H1 (cell line): ENCODE data around the gene DENND1A. TPM values are rescaled to one million over a fixed set of nuclear protein-coding genes. Genes with fewer than 3 reads are reported as not detected.

Source experiments
- ATF3 ChIP-seq: IDR thresholded peaks from 2 replicates; pipeline ENCODE4 v1.6.1; 2011; ENCODE audit warnings: low read depth, mild to moderate bottlenecking, low read length; ENCODE audit not compliant: insufficient read depth
- ZNF274 ChIP-seq: IDR thresholded peaks from 2 replicates; pipeline ENCODE4 v1.7.0; 2012; ENCODE audit warnings: low read length, borderline replicate concordance; ENCODE audit errors: extremely low read depth
- polyA plus RNA-seq, 7 experiments: library from polyadenylated mRNA; depleted of rRNA in 3 of 7; stranded (reverse) in 5 of 7; unstranded in 2 of 7; fragments of >200 nt in 5 of 7; fragments of 200-250 nt in 2 of 7; gene quantifications; 1 replicate in 5 of 7; 2 replicates in 1 of 7; 4 replicates in 1 of 7; pipeline versions ENCODE4 v1.2.1 to v1.2.3, GENCODE V29; 2011 to 2013; ENCODE audit warnings: missing spikeins in 2 of 7, mixed read lengths in 2 of 7
- total RNA-seq: library from RNA; stranded (reverse); fragmentation: NEBNext Ultra II Directional; extraction: Animal tissue kit (Norgen Biotek cat#: 25700); gene quantifications from 2 replicates; pipeline ENCODE4 v1.2.1, GENCODE V29; 2021

The DENND1A gene
- total and polyA plus RNA-seq, 2 of the 8 experiments (the other 6 are each of a cell fraction or from before 2014, with no cell fraction given) = 24.1 to 26.4 TPM

DNA sequence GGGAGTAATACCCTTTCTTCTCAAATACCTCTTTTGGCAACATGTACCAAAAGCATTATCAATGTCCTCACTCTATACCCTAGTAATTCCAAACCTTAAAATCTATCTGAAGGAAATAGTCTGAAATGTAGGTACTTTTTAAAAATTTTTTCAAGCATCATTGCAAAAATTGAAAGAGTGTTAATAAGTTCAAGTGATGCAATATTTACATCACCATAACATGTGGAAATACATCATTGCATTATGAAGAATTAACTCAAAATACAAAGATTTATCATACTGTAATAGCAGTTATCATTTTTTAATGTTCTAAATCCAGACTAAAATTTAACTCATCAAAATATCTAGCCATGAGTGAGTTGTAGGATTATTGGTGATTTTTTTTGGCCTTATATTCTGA lies 123.1 kb downstream of the DENND1A start (continued):
- TF ChIP-seq ZNF274 (no peak), ATF3 (no peak)
